HEK293 (cell line): Measurements from ENCODE around the gene SPRED3.

Experiments
- CTCF ChIA-PET: fragments of 350-600 bp; formaldehyde crosslinking; extraction: SDS; loops from one replicate; lab custom pipeline; 2021; ENCODE audit warnings: antibody characterized with exemption; lab: Yijun Ruan, JAX
- POLR2A ChIA-PET: fragments of 300-600 bp; formaldehyde crosslinking; extraction: SDS; loops from one replicate; lab custom pipeline; 2020; ENCODE audit warnings: antibody characterized with exemption, inconsistent platforms; lab: Yijun Ruan, JAX
- H3K27ac ChIP-seq: fragments of 200-500 bp; sonication (Bioruptor generic); 2 replicates; pipeline ENCODE4 v1.5.1; 2014; ENCODE audit warnings: low read depth, low read length, control low read depth, inconsistent platforms; ENCODE audit errors: extremely low read depth
- H3K36me3 ChIP-seq, 2 experiments: fragments of 200-500 bp in 1 of 2; sonication (Bioruptor generic) in 1 of 2; 1 replicate in 1 of 2; 2 replicates in 1 of 2; pipeline ENCODE4 v1.5.1; 2014 to 2017; ENCODE audit warnings: inconsistent platforms in 2 of 2, low read length in 2 of 2; ENCODE audit not compliant: control insufficient read depth in 2 of 2, insufficient read depth in 1 of 2
- H3K4me1 ChIP-seq: fragments of 200-500 bp; sonication (Bioruptor generic); 2 replicates; pipeline ENCODE4 v1.5.1; 2014; ENCODE audit warnings: mild to moderate bottlenecking, low read length, inconsistent platforms; ENCODE audit not compliant: control insufficient read depth, insufficient read depth
- H3K4me3 ChIP-seq: 2 replicates; pipeline ENCODE4 v1.5.1; 2011; ENCODE audit warnings: low read depth, mild to moderate bottlenecking, control low read depth, low read length, moderate library complexity
- H3K9me3 ChIP-seq: fragments of 200-500 bp; sonication (Bioruptor generic); 2 replicates; pipeline ENCODE4 v1.5.1; 2014; ENCODE audit warnings: low read depth, low read length, inconsistent platforms; ENCODE audit not compliant: control insufficient read depth, insufficient read depth
- ELK4 ChIP-seq: IDR thresholded peaks from 2 replicates; pipeline ENCODE4 v1.6.1; 2011; ENCODE audit warnings: mild to moderate bottlenecking, low read depth, low read length, borderline replicate concordance
- GLI4 ChIP-seq: fragments of 450-650 bp; formaldehyde crosslinking; IDR thresholded peaks from 2 replicates; pipeline ENCODE4 v1.5.1; 2016; ENCODE audit warnings: missing biosample characterization, missing genetic modification characterization
- HOXA7 ChIP-seq: sonication (generic); formaldehyde crosslinking; IDR thresholded peaks from 2 replicates; pipeline ENCODE4 v1.8.1; 2022; ENCODE audit warnings: missing genetic modification reagents, borderline replicate concordance
- KLF8 ChIP-seq: fragments of 450-650 bp; formaldehyde crosslinking; IDR thresholded peaks from 2 replicates; pipeline ENCODE4 v1.5.1; 2016; ENCODE audit warnings: missing biosample characterization, missing genetic modification characterization
- MZF1 ChIP-seq: fragments of 450-650 bp; formaldehyde crosslinking; IDR thresholded peaks from 2 replicates; pipeline ENCODE4 v1.5.1; 2017; ENCODE audit warnings: missing biosample characterization, missing genetic modification characterization, borderline replicate concordance
- TSHZ1 ChIP-seq: fragments of 450-650 bp; formaldehyde crosslinking; IDR thresholded peaks from 2 replicates; pipeline ENCODE4 v1.5.1; 2016; ENCODE audit warnings: missing biosample characterization, missing genetic modification characterization, borderline replicate concordance
- ZBTB10 ChIP-seq: fragments of 450-650 bp; formaldehyde crosslinking; IDR thresholded peaks from 2 replicates; pipeline ENCODE4 v1.5.1; 2016; ENCODE audit warnings: missing biosample characterization, missing genetic modification characterization
- ZBTB8A ChIP-seq: fragments of 450-650 bp; formaldehyde crosslinking; IDR thresholded peaks from 2 replicates; pipeline ENCODE4 v1.5.1; 2016; ENCODE audit warnings: missing biosample characterization, missing genetic modification characterization
- ZFP37 ChIP-seq: fragments of 450-650 bp; formaldehyde crosslinking; IDR thresholded peaks from 2 replicates; pipeline ENCODE4 v1.5.1; 2016; ENCODE audit warnings: missing biosample characterization, missing genetic modification characterization
- ZIC2 ChIP-seq: fragments of 450-650 bp; formaldehyde crosslinking; IDR thresholded peaks from 2 replicates; pipeline ENCODE4 v1.5.1; 2016; ENCODE audit warnings: missing biosample characterization, missing genetic modification characterization
- ZNF112 ChIP-seq: fragments of 450-650 bp; formaldehyde crosslinking; IDR thresholded peaks from 2 replicates; pipeline ENCODE4 v1.5.0; 2017; ENCODE audit warnings: missing biosample characterization, missing genetic modification characterization
- ZNF114 ChIP-seq: fragments of 450-650 bp; formaldehyde crosslinking; IDR thresholded peaks from 2 replicates; pipeline ENCODE4 v1.5.0; 2017; ENCODE audit warnings: missing biosample characterization, missing genetic modification characterization
- ZNF157 ChIP-seq: fragments of 450-650 bp; formaldehyde crosslinking; IDR thresholded peaks from 2 replicates; pipeline ENCODE4 v1.5.1; 2016; ENCODE audit warnings: missing biosample characterization, missing genetic modification characterization
- ZNF223 ChIP-seq: fragments of 450-650 bp; formaldehyde crosslinking; IDR thresholded peaks from 2 replicates; pipeline ENCODE4 v1.5.1; 2016; ENCODE audit warnings: missing biosample characterization, missing genetic modification characterization
- ZNF24 ChIP-seq: fragments of 450-650 bp; formaldehyde crosslinking; IDR thresholded peaks from 2 replicates; pipeline ENCODE4 v1.5.1; 2016; ENCODE audit warnings: missing biosample characterization, missing genetic modification characterization
- ZNF280C ChIP-seq: fragments of 450-650 bp; formaldehyde crosslinking; IDR thresholded peaks from 2 replicates; pipeline ENCODE4 v1.5.1; 2016; ENCODE audit warnings: missing biosample characterization, missing genetic modification characterization
- ZNF394 ChIP-seq: fragments of 450-650 bp; formaldehyde crosslinking; IDR thresholded peaks from 2 replicates; pipeline ENCODE4 v1.5.1; 2016; ENCODE audit warnings: missing biosample characterization, missing genetic modification characterization, mild to moderate bottlenecking, moderate library complexity, borderline replicate concordance
- ZNF433 ChIP-seq: fragments of 450-650 bp; formaldehyde crosslinking; IDR thresholded peaks from 2 replicates; pipeline ENCODE4 v1.5.1; 2016; ENCODE audit warnings: missing biosample characterization, missing genetic modification characterization, low read depth
- ZNF548 ChIP-seq: fragments of 450-650 bp; formaldehyde crosslinking; IDR thresholded peaks from 2 replicates; pipeline ENCODE4 v1.5.1; 2016; ENCODE audit warnings: missing biosample characterization, missing genetic modification characterization
- ZNF600 ChIP-seq: fragments of 450-650 bp; formaldehyde crosslinking; IDR thresholded peaks from 2 replicates; pipeline ENCODE4 v1.5.1; 2016; ENCODE audit warnings: missing biosample characterization, missing genetic modification characterization
- ZNF610 ChIP-seq: fragments of 450-650 bp; formaldehyde crosslinking; IDR thresholded peaks from 2 replicates; pipeline ENCODE4 v1.5.1; 2016; ENCODE audit warnings: missing biosample characterization, missing genetic modification characterization, borderline replicate concordance
- ZNF776 ChIP-seq: fragments of 450-650 bp; formaldehyde crosslinking; IDR thresholded peaks from 2 replicates; pipeline ENCODE4 v1.5.0; 2017; ENCODE audit warnings: missing biosample characterization, missing genetic modification characterization, borderline replicate concordance
- ZNF785 ChIP-seq: fragments of 450-650 bp; formaldehyde crosslinking; IDR thresholded peaks from 2 replicates; pipeline ENCODE4 v1.5.1; 2016; ENCODE audit warnings: missing biosample characterization, missing genetic modification characterization
- ZNF843 ChIP-seq: fragments of 450-650 bp; formaldehyde crosslinking; IDR thresholded peaks from 2 replicates; pipeline ENCODE4 v1.5.1; 2016; ENCODE audit warnings: missing biosample characterization, missing genetic modification characterization
- ZSCAN16 ChIP-seq: fragments of 450-650 bp; formaldehyde crosslinking; IDR thresholded peaks from 2 replicates; pipeline ENCODE4 v1.5.1; 2016; ENCODE audit warnings: missing biosample characterization, missing genetic modification characterization
- TF ChIP-seq, protein P1 (sequence below): fragments of 450-650 bp; formaldehyde crosslinking; conservative IDR thresholded peaks from 2 replicates; pipeline ENCODE4 v1.5.1; 2016; ENCODE audit warnings: low read depth, missing biosample characterization, missing genetic modification characterization

Gene SPRED3

GRCh38 chr19:38375098-38375493 is 13.4 kb upstream of the SPRED3 start:
- ChIA-PET POLR2A (interaction anchor here (0.9 to 3.7 kb wide), 17 partner anchors 9 to 967 kb away, joined by 3 to 223 read pairs (median 8); partner anchors contain the start of genes CATSPERG, EIF3K, FAM98C and GGN), CTCF (interaction anchor here (0.7 to 4.0 kb wide), 9 partner anchors 28 to 472 kb away, joined by 3 to 37 read pairs (median 12); partner anchors contain the start of genes CATSPERG, FAM98C, SIPA1L3 and WDR87)
- Histone ChIP-seq H3K4me1 (peaks cover 20% of the 10 kb centered on the region), H3K27ac (peak overlapping the region; percentile 93), H3K4me3 (peak overlapping the region; percentile 70), H3K36me3 (peaks cover 33 to 42% of the 10 kb centered on the region in 2 experiments), H3K9me3 (no peaks in the 10 kb centered on the region)
- TF ChIP-seq ZIC2: no peak
- no peak for TF ChIP-seq GLI4 (tag by site-specific recombination)
- TF ChIP-seq KLF8 (tag by site-specific recombination): no peak
- no peak for TF ChIP-seq ZNF112 (tag by site-specific recombination)
- no peak for TF ChIP-seq ELK4
- TF ChIP-seq ZNF843 (tag by site-specific recombination): no peak
- TF ChIP-seq MZF1 (tag by site-specific recombination): no peak
- no peak for TF ChIP-seq ZNF433 (tag by site-specific recombination)
- TF ChIP-seq ZFP37 (tag by site-specific recombination): 0 out of 2 replicates have a peak, but pooled peaks have one; percentile 84
- TF ChIP-seq TSHZ1 (tag by site-specific recombination): no peak
- TF ChIP-seq ZBTB8A (tag by site-specific recombination): no peak
- no peak for TF ChIP-seq HOXA7 (CRISPR knock-in tag)
- no peak for TF ChIP-seq ZNF785
- no peak for TF ChIP-seq ZNF600 (tag by site-specific recombination)
- no peak for TF ChIP-seq ZNF280C
- TF ChIP-seq ZSCAN16 (tag by site-specific recombination): no peak
- no peak for TF ChIP-seq ZNF776 (tag by site-specific recombination)
- no peak for TF ChIP-seq ZNF24 (tag by site-specific recombination)
- no peak for TF ChIP-seq ZNF548 (tag by site-specific recombination)
- TF ChIP-seq ZNF223 (tag by site-specific recombination): no peak; the same call in 1 of the 2 replicates
- 0 out of 2 replicates have a peak, but pooled peaks have one; percentile 36 for TF ChIP-seq ZBTB10 (tag by site-specific recombination)
- TF ChIP-seq ZNF610 (tag by site-specific recombination): 0 out of 2 replicates have a peak, but pooled peaks have one; percentile 8
- TF ChIP-seq, protein P1, sequence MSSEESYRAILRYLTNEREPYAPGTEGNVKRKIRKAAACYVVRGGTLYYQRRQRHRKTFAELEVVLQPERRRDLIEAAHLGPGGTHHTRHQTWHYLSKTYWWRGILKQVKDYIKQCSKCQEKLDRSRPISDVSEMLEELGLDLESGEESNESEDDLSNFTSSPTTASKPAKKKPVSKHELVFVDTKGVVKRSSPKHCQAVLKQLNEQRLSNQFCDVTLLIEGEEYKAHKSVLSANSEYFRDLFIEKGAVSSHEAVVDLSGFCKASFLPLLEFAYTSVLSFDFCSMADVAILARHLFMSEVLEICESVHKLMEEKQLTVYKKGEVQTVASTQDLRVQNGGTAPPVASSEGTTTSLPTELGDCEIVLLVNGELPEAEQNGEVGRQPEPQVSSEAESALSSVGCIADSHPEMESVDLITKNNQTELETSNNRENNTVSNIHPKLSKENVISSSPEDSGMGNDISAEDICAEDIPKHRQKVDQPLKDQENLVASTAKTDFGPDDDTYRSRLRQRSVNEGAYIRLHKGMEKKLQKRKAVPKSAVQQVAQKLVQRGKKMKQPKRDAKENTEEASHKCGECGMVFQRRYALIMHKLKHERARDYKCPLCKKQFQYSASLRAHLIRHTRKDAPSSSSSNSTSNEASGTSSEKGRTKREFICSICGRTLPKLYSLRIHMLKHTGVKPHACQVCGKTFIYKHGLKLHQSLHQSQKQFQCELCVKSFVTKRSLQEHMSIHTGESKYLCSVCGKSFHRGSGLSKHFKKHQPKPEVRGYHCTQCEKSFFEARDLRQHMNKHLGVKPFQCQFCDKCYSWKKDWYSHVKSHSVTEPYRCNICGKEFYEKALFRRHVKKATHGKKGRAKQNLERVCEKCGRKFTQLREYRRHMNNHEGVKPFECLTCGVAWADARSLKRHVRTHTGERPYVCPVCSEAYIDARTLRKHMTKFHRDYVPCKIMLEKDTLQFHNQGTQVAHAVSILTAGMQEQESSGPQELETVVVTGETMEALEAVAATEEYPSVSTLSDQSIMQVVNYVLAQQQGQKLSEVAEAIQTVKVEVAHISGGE: no peak
- TF ChIP-seq ZNF157 (tag by site-specific recombination): no peak
- no peak for TF ChIP-seq ZNF394 (tag by site-specific recombination)
- TF ChIP-seq ZNF114: no peak
